Naive thymus-derived CD8-positive, alpha-beta T cell (primary cell): ENCODE results near the gene PCNX3. TPM values are rescaled to one million over a fixed set of nuclear protein-coding genes. Genes with fewer than 3 reads are reported as not detected.
A peak's percentile ranks its signal among the peaks of the same experiment; 100 is the strongest.

Source experiments
- ATAC-seq, 2 donors: fragments of 150-1000 bp; cut with Tn5 transposase in 1 of 2; sonication (Bioruptor Pico), chemical (Tn5 transposase) in 1 of 2; 1 replicate in 1 of 2; 2 replicates in 1 of 2; pipeline ENCODE4 v1.10.0; 2021; ENCODE audit warnings: mild to moderate bottlenecking in 2 of 2, moderate library complexity in 2 of 2
- POLR2A ChIA-PET: fragments of 350-600 bp; sonication (Branson Sonifier 250); formaldehyde crosslinking; loops from one replicate; lab custom pipeline; 2021; ENCODE audit warnings: antibody characterized with exemption; lab: Charles Lee
- DNase-seq, 10 donors: peaks; one replicate each; pipeline versions ENCODE4 v3.0.0 to v3.0.0-alpha.2; 2020 to 2022
- H3K27ac Mint-ChIP-seq, 10 donors: one replicate each; pipeline ENCODE4 v1.8.0; 2020 to 2022; ENCODE audit warnings: mild to moderate bottlenecking in 10 of 10, mixed read lengths in 10 of 10, moderate library complexity in 4 of 10, inconsistent platforms in 1 of 10
- H3K27me3 Mint-ChIP-seq, 5 donors: one replicate each; pipeline ENCODE4 v1.8.0; 2021 to 2022; ENCODE audit warnings: mixed read lengths in 5 of 5
- H3K36me3 Mint-ChIP-seq, 3 donors: one replicate each; pipeline ENCODE4 v1.8.0; 2020 to 2022; ENCODE audit warnings: mixed read lengths in 3 of 3, mild to moderate bottlenecking in 2 of 3, inconsistent platforms in 1 of 3
- H3K4me1 Mint-ChIP-seq, 4 donors: one replicate each; pipeline ENCODE4 v1.8.0; 2021 to 2022; ENCODE audit warnings: mixed read lengths in 4 of 4
- H3K4me3 Mint-ChIP-seq, 10 donors: one replicate each; pipeline ENCODE4 v1.8.0; 2020 to 2022; ENCODE audit warnings: mild to moderate bottlenecking in 10 of 10, mixed read lengths in 10 of 10, moderate library complexity in 6 of 10, inconsistent platforms in 1 of 10
- H3K9me3 Mint-ChIP-seq, 9 donors: one replicate each; pipeline ENCODE4 v1.8.0; 2020 to 2022; ENCODE audit warnings: mixed read lengths in 9 of 9, mild to moderate bottlenecking in 3 of 9, inconsistent platforms in 1 of 9, moderate library complexity in 1 of 9
- polyA plus RNA-seq, 3 donors: library from polyadenylated mRNA; unstranded; fragments of 300-500 nt; fragmentation: Illumina TruSeq; gene quantifications; one replicate each; pipeline ENCODE4 v1.2.3, GENCODE V29; 2021
- total RNA-seq, 8 experiments: library from RNA in 2 of 8; stranded (reverse) in 2 of 8; gene quantifications; one replicate each; pipeline ENCODE4 v1.2.3 and lab custom pipeline; 2021 to 2026

Gene PCNX3
- total and polyA plus RNA-seq, 5 experiments from 2014 or later = 0.96 to 64.2 (median 6.5) TPM

DNA sequence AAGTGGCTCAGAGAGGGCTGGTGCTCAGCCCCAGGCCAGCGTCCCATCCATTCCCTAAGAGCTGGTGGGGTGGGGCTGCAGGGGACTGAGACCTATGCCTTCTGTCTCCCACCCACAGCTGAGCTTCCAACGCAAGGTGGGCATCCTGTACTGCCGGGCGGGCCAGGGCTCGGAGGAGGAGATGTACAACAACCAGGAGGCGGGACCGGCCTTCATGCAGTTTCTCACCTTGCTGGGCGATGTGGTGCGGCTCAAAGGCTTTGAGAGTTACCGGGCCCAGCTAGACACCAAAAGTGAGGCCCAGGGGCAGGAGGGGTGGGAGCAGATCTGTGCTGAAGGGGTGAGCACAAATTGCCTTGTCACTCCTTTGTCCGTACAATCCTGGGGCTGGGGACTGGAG, 29.3 kb downstream of the PCNX3 start:
- ATAC-seq (no peak), DNase-seq (no peak)
- H3K4me1 Mint-ChIP-seq = peaks cover 19 to 46% (median 42%) of the 10 kb centered on the region in 4 donors
- H3K4me3 Mint-ChIP-seq = peak overlapping the region in 1 of 10 donors; percentile 58
- peak overlapping the region in 5 of 10 donors; percentile 41 to 87 (median 73) for H3K27ac Mint-ChIP-seq
- POLR2A ChIA-PET = interaction anchor here (0.5 to 38.5 kb wide), 3 partner anchors 7 to 96 kb away, joined by 3 to 1068 read pairs (median 1068); partner anchors contain the start of genes MAP3K11, PCNX3, RELA and SIPA1
- no peaks in the 10 kb centered on the region for H3K9me3 Mint-ChIP-seq
- H3K27me3 Mint-ChIP-seq = peaks cover 0 to 3% (median 0%) of the 10 kb centered on the region in 5 donors
- H3K36me3 Mint-ChIP-seq = peaks cover 0 to 53% (median 8%) of the 10 kb centered on the region in 3 donors

DNA sequence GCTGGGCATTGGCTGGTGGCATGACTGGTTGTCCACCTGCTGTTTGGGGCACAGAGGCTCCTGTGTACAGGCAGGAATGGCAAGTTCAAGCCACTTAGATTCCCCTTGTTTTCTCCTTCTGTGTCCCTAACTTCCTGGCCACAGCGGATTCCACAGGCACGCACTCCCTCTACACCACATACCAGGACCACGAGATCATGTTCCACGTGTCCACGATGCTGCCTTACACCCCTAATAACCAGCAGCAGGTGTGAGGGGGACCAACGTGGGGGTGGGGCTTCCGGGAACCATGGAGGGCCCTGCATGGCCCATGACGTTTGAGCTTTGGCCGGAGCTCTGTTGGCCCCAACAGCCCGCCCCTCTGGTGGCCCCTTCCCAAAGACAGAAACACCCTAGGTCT, 30.1 kb downstream of the PCNX3 start:
- peak overlapping the region in 7 of 10 donors; percentile 37 to 83 (median 74) for H3K27ac Mint-ChIP-seq
- no peak for DNase-seq
- H3K27me3 Mint-ChIP-seq = peaks cover 0 to 3% (median 0%) of the 10 kb centered on the region in 5 donors
- peaks cover 0 to 62% (median 8%) of the 10 kb centered on the region in 3 donors for H3K36me3 Mint-ChIP-seq
- no peaks in the 10 kb centered on the region for H3K9me3 Mint-ChIP-seq
- H3K4me1 Mint-ChIP-seq = peaks cover 18 to 44% (median 35%) of the 10 kb centered on the region in 4 donors
- H3K4me3 Mint-ChIP-seq = no peak overlapping the region
- no peak for ATAC-seq
- POLR2A ChIA-PET = interaction anchor here (34.7 to 38.5 kb wide), 2 partner anchors 6 to 19 kb away, joined by 1068 read pairs; partner anchors contain the start of genes MAP3K11, PCNX3, RELA and SIPA1

DNA sequence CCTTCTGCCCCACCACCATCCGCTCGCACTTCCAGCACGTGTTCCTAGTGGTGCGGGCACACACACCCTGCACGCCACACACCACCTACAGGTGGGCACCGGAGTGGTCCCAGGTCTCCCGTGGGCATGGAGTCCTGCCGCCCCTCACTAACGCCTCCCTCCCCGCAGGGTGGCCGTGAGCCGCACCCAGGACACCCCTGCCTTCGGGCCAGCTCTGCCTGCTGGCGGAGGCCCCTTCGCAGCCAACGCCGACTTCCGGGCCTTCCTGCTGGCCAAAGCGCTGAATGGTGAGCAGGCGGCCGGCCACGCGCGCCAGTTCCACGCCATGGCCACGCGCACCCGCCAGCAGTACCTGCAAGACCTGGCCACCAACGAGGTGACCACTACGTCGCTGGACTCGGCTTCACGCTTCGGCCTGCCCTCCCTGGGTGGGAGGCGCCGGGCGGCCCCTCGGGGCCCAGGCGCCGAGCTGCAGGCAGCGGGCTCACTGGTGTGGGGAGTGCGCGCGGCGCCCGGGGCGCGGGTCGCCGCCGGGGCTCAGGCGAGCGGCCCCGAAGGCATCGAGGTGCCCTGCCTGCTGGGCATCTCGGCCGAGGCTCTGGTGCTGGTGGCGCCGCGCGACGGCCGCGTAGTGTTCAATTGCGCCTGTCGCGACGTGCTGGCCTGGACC, 30.8 kb downstream of the PCNX3 start:
- Mint-ChIP-seq H3K9me3 (no peaks in the 10 kb centered on the region), H3K27ac (peak overlapping the region in 2 of 10 donors; percentile 37 to 80), H3K27me3 (peaks cover 0 to 3% (median 0%) of the 10 kb centered on the region in 5 donors), H3K4me1 (peaks cover 20 to 45% (median 41%) of the 10 kb centered on the region in 4 donors), H3K4me3 (no peak overlapping the region), H3K36me3 (peaks cover 0 to 67% (median 8%) of the 10 kb centered on the region in 3 donors)
- POLR2A ChIA-PET = interaction anchor here (8.4 to 38.5 kb wide), 3 partner anchors 6 to 19 kb away, joined by 130 to 1068 read pairs (median 1068); partner anchors contain the start of genes MAP3K11, PCNX3, RELA and SIPA1
- DNase-seq = no peak
- no peak for ATAC-seq

DNA sequence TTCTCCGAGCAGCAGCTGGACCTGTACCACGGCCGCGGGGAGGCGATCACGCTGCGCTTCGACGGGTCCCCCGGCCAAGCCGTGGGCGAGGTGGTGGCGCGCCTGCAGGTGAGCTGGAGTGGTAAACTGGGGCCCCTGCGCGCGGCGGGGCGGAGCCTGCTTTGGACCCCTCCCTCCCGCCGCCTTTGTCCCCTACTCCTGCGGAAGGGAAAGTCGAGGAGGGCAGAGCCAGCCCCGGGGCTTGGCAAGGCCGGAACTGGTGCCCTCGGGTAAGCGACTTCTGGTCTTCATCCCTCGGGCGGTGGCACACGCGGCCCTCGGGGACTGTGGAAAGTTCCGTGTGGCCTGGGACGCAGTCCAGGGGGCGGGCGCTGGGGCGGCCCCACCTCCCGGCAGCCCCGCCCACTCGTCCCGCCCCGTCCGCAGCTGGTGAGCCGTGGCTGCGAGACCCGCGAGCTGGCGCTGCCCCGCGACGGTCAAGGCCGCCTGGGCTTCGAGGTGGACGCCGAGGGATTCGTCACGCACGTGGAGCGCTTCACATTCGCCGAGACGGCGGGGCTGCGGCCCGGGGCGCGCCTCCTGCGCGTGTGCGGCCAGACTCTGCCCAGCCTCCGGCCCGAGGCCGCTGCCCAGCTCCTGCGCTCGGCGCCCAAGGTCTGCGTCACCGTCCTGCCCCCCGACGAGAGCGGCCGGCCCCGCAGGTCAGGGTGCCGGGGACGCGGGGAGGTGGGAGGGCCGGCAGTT, 31.6 kb downstream of the PCNX3 start:
- Mint-ChIP-seq H3K27me3 (no peaks in the 10 kb centered on the region), H3K4me1 (peaks cover 25 to 45% (median 41%) of the 10 kb centered on the region in 4 donors), H3K9me3 (no peaks in the 10 kb centered on the region), H3K4me3 (no peak overlapping the region), H3K36me3 (peaks cover 0 to 65% (median 8%) of the 10 kb centered on the region in 3 donors), H3K27ac (no peak overlapping the region)
- ATAC-seq (no peak), DNase-seq (peak in 1 of 10 donors; percentile 5)
- POLR2A ChIA-PET = interaction anchor here (8.4 to 34.7 kb wide), 2 partner anchors 16 to 20 kb away, joined by 130 to 1068 read pairs; partner anchors contain the start of genes MAP3K11, PCNX3, RELA and SIPA1

DNA sequence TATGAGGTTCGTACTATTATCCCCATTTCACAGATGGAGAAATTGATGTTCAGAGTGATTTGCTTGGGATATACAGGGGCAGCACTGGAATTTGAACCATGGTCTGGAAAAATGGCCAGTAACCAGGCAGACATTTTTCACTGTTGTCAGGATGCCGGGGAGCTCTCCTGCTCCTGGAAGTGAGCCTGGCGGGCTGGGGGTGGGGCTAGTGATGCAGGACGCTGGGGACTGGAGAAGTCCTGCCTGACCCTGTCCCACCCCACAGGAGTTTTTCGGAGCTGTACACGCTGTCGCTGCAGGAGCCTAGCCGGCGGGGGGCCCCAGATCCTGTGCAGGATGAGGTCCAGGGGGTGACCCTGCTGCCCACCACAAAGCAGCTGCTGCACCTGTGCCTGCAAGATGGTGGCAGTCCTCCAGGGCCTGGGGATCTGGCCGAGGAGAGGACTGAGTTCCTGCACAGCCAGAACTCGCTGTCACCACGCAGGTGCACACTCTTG, 33.5 kb downstream of the PCNX3 start:
- DNase-seq (no peak), ATAC-seq (no peak)
- H3K27ac Mint-ChIP-seq = peak overlapping the region in 4 of 10 donors; percentile 40 to 52 (median 46)
- peaks cover 0 to 66% (median 8%) of the 10 kb centered on the region in 3 donors for H3K36me3 Mint-ChIP-seq
- H3K27me3 Mint-ChIP-seq = peaks cover 0 to 2% (median 0%) of the 10 kb centered on the region in 5 donors
- no peaks in the 10 kb centered on the region for H3K9me3 Mint-ChIP-seq
- POLR2A ChIA-PET = interaction anchor here (0.6 to 34.7 kb wide), 4 partner anchors 14 to 362 kb away, joined by 4 to 1068 read pairs (median 67); partner anchors contain the start of genes MAP3K11, PCNX3, RELA and SIPA1
- H3K4me1 Mint-ChIP-seq = peaks cover 32 to 48% (median 46%) of the 10 kb centered on the region in 4 donors
- no peak overlapping the region for H3K4me3 Mint-ChIP-seq

DNA sequence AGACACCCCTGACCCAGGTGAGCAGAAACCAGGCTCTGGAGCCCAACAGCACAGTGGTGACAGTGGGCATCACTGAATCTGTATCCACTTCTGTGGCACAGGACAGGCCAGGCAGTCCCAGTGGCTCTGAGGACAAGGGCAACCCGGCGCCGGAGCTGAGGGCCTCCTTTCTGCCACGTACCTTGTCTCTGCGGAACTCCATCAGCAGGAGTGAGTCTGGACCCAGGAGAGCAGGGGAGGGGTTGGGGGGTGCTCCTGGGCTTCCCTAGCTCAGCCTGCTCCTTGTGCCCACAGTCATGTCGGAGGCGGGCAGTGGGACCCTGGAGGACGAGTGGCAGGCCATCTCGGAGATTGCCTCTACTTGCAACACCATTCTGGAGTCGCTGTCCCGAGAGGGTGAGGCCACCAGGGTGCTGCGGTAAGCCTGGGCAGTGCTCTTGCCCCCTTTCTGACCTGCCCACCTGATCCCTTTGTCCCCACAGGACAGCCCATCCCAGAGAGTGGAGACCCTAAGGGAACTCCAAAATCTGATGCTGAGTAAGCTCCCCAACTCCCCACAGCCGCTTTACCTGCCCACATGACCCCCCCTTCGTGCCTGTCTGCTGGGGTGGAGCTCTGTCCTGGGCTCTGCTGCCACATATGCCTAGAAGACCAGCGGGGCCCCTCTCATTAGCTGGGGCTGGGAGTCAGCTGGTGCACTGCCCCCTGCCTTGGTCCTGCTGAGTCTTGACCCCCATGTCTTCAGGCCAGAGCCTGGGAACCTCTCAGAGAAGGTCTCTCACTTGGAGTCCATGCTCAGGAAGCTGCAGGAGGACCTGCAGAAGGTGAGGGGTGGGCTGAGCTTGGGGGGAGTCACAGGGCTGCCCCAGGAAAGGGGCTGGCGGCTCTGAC, 34.3 kb downstream of the PCNX3 start:
- Mint-ChIP-seq H3K36me3 (peaks cover 0 to 60% (median 10%) of the 10 kb centered on the region in 3 donors), H3K9me3 (no peaks in the 10 kb centered on the region), H3K27me3 (peaks cover 0 to 2% (median 0%) of the 10 kb centered on the region in 5 donors), H3K4me3 (peak overlapping the region in 1 of 10 donors; percentile 29), H3K4me1 (peaks cover 28 to 47% (median 44%) of the 10 kb centered on the region in 4 donors), H3K27ac (peak overlapping the region in 4 of 10 donors; percentile 48 to 83 (median 58))
- DNase-seq = peak in 1 of 10 donors; percentile 48
- ATAC-seq = no peak
- POLR2A ChIA-PET = interaction anchor here (0.6 to 34.7 kb wide), 5 partner anchors 9 to 361 kb away, joined by 3 to 1068 read pairs (median 4); partner anchors contain the start of genes MAP3K11, PCNX3, RELA and SIPA1

DNA sequence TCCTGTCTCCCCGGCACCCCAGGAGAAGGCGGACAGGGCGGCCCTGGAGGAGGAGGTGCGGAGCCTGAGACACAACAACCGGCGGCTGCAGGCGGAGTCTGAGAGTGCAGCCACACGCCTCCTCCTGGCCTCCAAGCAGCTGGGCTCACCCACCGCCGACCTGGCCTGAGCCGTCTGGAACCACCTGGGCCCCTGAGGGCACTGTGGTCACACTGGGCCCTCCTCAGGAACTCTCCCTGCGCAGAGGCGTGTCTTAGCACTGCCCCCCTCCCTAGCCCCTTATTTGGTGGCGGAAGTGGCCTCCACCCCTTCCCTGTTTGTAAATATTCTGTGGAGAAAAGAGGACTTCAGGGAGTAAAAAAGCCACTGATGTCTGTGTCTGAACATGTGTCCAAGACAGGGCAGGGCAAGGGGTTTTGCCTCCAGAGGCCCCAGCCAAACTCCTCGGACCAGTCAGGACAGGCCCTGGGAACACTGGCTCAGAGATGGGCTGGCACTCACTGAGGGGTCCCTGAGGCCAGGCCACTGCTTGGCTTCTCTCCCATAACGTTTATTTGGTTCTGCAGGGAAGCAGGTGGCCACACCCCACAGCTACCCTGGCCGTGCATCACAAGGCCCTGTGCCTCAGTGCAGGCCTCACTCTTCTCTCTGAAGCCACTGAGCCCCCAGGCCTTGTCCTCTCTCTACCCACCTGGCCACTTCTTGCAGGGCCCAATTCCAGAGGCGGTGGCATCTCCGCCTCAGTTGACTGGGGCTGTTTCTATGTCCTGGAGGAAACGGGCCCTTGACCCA, 35.2 kb downstream of the PCNX3 start:
- Mint-ChIP-seq H3K9me3 (no peaks in the 10 kb centered on the region), H3K27me3 (peaks cover 0 to 2% (median 0%) of the 10 kb centered on the region in 5 donors), H3K4me3 (peak overlapping the region in 3 of 10 donors; percentile 24 to 95 (median 73)), H3K27ac (peak overlapping the region; percentile 84 to 99 (median 96)), H3K4me1 (peaks cover 31 to 50% (median 44%) of the 10 kb centered on the region in 4 donors), H3K36me3 (peaks cover 0 to 61% (median 15%) of the 10 kb centered on the region in 3 donors)
- POLR2A ChIA-PET = interaction anchor here (3.5 to 34.7 kb wide), 3 partner anchors 12 to 153 kb away, joined by 17 to 1068 read pairs (median 130); partner anchors contain the start of genes MALAT1, MAP3K11, PCNX3 and RELA
- ATAC-seq (no peak), DNase-seq (peak in 1 of 10 donors; percentile 59)

DNA sequence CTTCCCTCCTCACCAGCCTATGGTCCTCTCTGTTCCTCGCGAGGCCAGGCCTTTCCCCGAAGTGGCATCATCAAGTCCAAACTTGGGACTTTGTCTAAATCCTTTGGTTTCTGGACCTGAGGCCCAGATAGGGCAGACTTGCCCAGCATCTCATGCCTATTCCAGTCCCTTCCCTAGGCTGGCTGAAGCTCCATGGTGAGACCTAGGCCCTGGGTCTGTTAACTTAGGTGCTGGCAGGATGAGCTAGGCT, 35.7 kb downstream of the PCNX3 start:
- peak overlapping the region; percentile 84 to 99 (median 96) for H3K27ac Mint-ChIP-seq
- POLR2A ChIA-PET = interaction anchor here (2.4 to 34.7 kb wide), 4 partner anchors 11 to 208 kb away, joined by 9 to 1068 read pairs (median 74); partner anchors contain the start of genes MALAT1, MAP3K11, MUS81 and PCNX3
- peaks cover 32 to 52% (median 46%) of the 10 kb centered on the region in 4 donors for H3K4me1 Mint-ChIP-seq
- peaks cover 0 to 2% (median 0%) of the 10 kb centered on the region in 5 donors for H3K27me3 Mint-ChIP-seq
- H3K36me3 Mint-ChIP-seq = peaks cover 0 to 62% (median 16%) of the 10 kb centered on the region in 3 donors
- H3K4me3 Mint-ChIP-seq = peak overlapping the region; percentile 73 to 95 (median 84)
- ATAC-seq (no peak), DNase-seq (peak in 1 of 10 donors; percentile 58)
- H3K9me3 Mint-ChIP-seq = no peaks in the 10 kb centered on the region

DNA sequence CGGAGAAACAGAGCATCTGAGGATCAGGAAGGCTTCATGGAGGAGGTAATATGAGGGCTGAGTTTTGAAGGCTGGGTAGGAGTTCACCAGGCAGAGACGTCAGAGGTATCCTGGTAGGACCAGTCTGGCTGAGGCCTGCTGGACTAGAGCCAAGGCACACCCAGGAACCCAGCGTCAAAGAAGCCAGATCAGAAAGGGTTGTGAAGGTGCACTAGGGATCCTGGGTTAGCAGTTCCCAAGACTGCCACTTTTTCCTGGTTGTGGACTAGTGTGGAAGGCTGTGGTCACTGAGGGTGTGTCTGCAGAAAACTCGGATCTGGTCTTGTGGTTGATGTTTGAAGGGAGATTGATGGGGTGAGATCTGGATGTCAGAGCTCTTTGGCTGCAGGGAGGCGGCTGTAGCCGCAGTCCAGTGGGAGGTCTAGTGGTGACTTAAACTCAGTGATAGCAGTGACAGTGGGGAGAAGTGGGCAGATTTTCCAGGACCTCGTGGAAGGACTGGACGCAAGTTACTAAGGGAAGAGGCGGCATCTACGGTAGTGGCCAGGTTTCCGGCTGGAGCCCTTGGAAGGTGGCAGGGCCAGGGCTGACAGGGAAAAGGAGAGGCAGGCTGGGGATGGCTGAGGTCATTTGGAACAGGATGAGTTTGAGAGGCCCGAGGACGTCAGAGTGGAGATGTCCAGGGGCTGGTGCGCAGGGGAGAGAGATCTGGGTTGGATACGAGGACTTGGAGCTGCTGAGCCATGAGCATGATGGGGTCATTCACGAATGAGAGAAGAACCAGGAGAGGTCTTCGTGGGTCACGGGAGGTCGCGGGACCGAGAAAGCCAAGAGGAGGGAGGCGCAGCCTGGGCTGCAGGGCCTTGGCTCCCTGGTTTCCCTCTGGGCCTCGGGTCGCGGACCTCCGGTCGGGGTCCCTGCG, 36.3 kb downstream of the PCNX3 start:
- peaks cover 0 to 2% (median 0%) of the 10 kb centered on the region in 5 donors for H3K27me3 Mint-ChIP-seq

More for the DNA sequence above, 36.3 kb downstream of the PCNX3 start:
- H3K36me3 Mint-ChIP-seq = peaks cover 0 to 68% (median 18%) of the 10 kb centered on the region in 3 donors
- peaks cover 34 to 58% (median 49%) of the 10 kb centered on the region in 4 donors for H3K4me1 Mint-ChIP-seq
- peak overlapping the region; percentile 73 to 95 (median 84) for H3K4me3 Mint-ChIP-seq
- H3K27ac Mint-ChIP-seq = peak overlapping the region; percentile 84 to 99 (median 96)
- no peaks in the 10 kb centered on the region for H3K9me3 Mint-ChIP-seq
- DNase-seq = peak in 4 of 10 donors; percentile 16 to 64 (median 42)
- ATAC-seq = no peak
- POLR2A ChIA-PET = interaction anchor here (0.6 to 34.7 kb wide), 17 partner anchors 11 to 979 kb away, joined by 3 to 1068 read pairs (median 7); partner anchors contain the start of genes CCDC85B, CD248, EHBP1L1 and KAT5
